ENCODE measurements around the gene CARM1. TPM values are rescaled to one million over a fixed set of nuclear protein-coding genes. Genes with fewer than 3 reads are reported as not detected.
"Not testable (repeated sequence)": the region's sequence is repeated elsewhere in the genome, so short reads cannot be mapped to it uniquely, and the experiment has no call there.

The CARM1 gene
- total and polyA plus RNA-seq, 2 donors from 2014 or later, result 21.9 to 41.2 TPM

- no peak overlapping the region for H3K4me3 ChIP-seq (ENCODE audit: low read length in 3 of 3)
- no peak for FAIRE-seq
- intact Hi-C loops (cut with DNase I), result no loop called here
Observed at GRCh38 chr19:10852941-10853340, 18.4 kb upstream of the CARM1 start.

GRCh38 chr19:10854350-10855089 is 16.8 kb upstream of the CARM1 start:
- Histone ChIP-seq H3K27ac (ENCODE audit: low read depth in 2 of 2, low read length in 2 of 2) (no peak overlapping the region), H3K4me1 (ENCODE audit: control insufficient read depth in 2 of 3, insufficient read depth in 2 of 3, low read depth in 1 of 3, low read length in 3 of 3) (no peaks in the 10 kb centered on the region), H3K4me3 (ENCODE audit: low read length in 3 of 3) (no peak overlapping the region), H3K27me3 (ENCODE audit: control insufficient read depth, insufficient read depth, low read length) (no peaks in the 10 kb centered on the region), H3K9ac (ENCODE audit: low read length in 3 of 3) (no peak overlapping the region), H3K9me3 (ENCODE audit: control insufficient read depth in 2 of 3, insufficient read depth in 1 of 3, low read length in 3 of 3) (no peaks in the 10 kb centered on the region), H3K36me3 (ENCODE audit: control insufficient read depth in 2 of 3, insufficient read depth in 3 of 3, low read length in 3 of 3) (no peaks in the 10 kb centered on the region)
- FAIRE-seq, result no peak
- intact Hi-C loops (cut with DNase I), result no loop called here
- no peak for TF ChIP-seq CTCF (IDR thresholded peaks at IDR 0.05; ENCODE audit: borderline replicate concordance, extremely low read depth, insufficient read depth)
- no peak for DNase-seq

More at GRCh38 chr19:10852941-10853340, 18.4 kb upstream of the CARM1 start:
- Histone ChIP-seq H3K27ac (ENCODE audit: low read depth in 2 of 2, low read length in 2 of 2) (no peak overlapping the region), H3K9me3 (ENCODE audit: control insufficient read depth in 2 of 3, insufficient read depth in 1 of 3, low read length in 3 of 3) (no peaks in the 10 kb centered on the region), H3K36me3 (ENCODE audit: control insufficient read depth in 2 of 3, insufficient read depth in 3 of 3, low read length in 3 of 3) (no peaks in the 10 kb centered on the region), H3K9ac (ENCODE audit: low read length in 3 of 3) (no peak overlapping the region), H3K4me1 (ENCODE audit: control insufficient read depth in 2 of 3, insufficient read depth in 2 of 3, low read depth in 1 of 3, low read length in 3 of 3) (no peaks in the 10 kb centered on the region), H3K27me3 (ENCODE audit: control insufficient read depth, insufficient read depth, low read length) (no peaks in the 10 kb centered on the region)
- no peak for TF ChIP-seq CTCF (IDR thresholded peaks at IDR 0.05; ENCODE audit: borderline replicate concordance, extremely low read depth, insufficient read depth)
- no peak for DNase-seq

- intact Hi-C loops (cut with DNase I), result no loop called here
- no peak for DNase-seq
Observed at GRCh38 chr19:10855879-10856522, 15.4 kb upstream of the CARM1 start.

GRCh38 chr19:10856899-10857298 is 14.5 kb upstream of the CARM1 start:
- DNase-seq; H3K27me3 ChIP-seq (ENCODE audit: control insufficient read depth, insufficient read depth, low read length); H3K4me1 ChIP-seq (ENCODE audit: control insufficient read depth in 2 of 3, insufficient read depth in 2 of 3, low read depth in 1 of 3, low read length in 3 of 3); H3K36me3 ChIP-seq (ENCODE audit: control insufficient read depth in 2 of 3, insufficient read depth in 3 of 3, low read length in 3 of 3); intact Hi-C loops (cut with DNase I); FAIRE-seq; H3K9ac ChIP-seq (ENCODE audit: low read length in 3 of 3); H3K4me3 ChIP-seq (ENCODE audit: low read length in 3 of 3); H3K27ac ChIP-seq (ENCODE audit: low read depth in 2 of 2, low read length in 2 of 2); H3K9me3 ChIP-seq (ENCODE audit: control insufficient read depth in 2 of 3, insufficient read depth in 1 of 3, low read length in 3 of 3): not testable (repeated sequence)

More at GRCh38 chr19:10855879-10856522, 15.4 kb upstream of the CARM1 start:
- peak; percentile 38 for TF ChIP-seq CTCF (IDR thresholded peaks at IDR 0.05; ENCODE audit: borderline replicate concordance, extremely low read depth, insufficient read depth)
- no peak overlapping the region for H3K9ac ChIP-seq (ENCODE audit: low read length in 3 of 3)
- H3K9me3 ChIP-seq (ENCODE audit: control insufficient read depth in 2 of 3, insufficient read depth in 1 of 3, low read length in 3 of 3), result no peaks in the 10 kb centered on the region
- no peak overlapping the region for H3K4me3 ChIP-seq (ENCODE audit: low read length in 3 of 3)
- no peaks in the 10 kb centered on the region for H3K27me3 ChIP-seq (ENCODE audit: control insufficient read depth, insufficient read depth, low read length)
- H3K36me3 ChIP-seq (ENCODE audit: control insufficient read depth in 2 of 3, insufficient read depth in 3 of 3, low read length in 3 of 3), result no peaks in the 10 kb centered on the region
- FAIRE-seq, result no peak
- no peaks in the 10 kb centered on the region for H3K4me1 ChIP-seq (ENCODE audit: control insufficient read depth in 2 of 3, insufficient read depth in 2 of 3, low read depth in 1 of 3, low read length in 3 of 3)
- H3K27ac ChIP-seq (ENCODE audit: low read depth in 2 of 2, low read length in 2 of 2), result no peak overlapping the region
